ENCODE measurements around the gene ZHX3. TPM values are rescaled to one million over a fixed set of nuclear protein-coding genes. Genes with fewer than 3 reads are reported as not detected.

The ZHX3 gene
- total RNA-seq, 1 experiment from 2014 or later, result 24.6 TPM

GRCh38 chr20:41344477-41344876 lies 26.9 kb upstream of the ZHX3 start:
- no peaks in the 10 kb centered on the region for H3K36me3 ChIP-seq (ENCODE audit: control insufficient read depth, insufficient read depth, low read length)
- intact Hi-C loops (cut with micrococcal nuclease; ENCODE audit: unreplicated experiment), result loop anchor here (5.0 kb wide), 2 partner anchors 133 to 228 kb away; no protein-coding TSS in a partner anchor
- no peak overlapping the region for H3K4me3 ChIP-seq (ENCODE audit: low read depth, low read length)
- ChIA-PET POLR2A (no interaction called here), CTCF (interaction anchor here (0.6 to 2.4 kb wide), 5 partner anchors 14 to 172 kb away, joined by 3 to 13 read pairs (median 3); partner anchors contain the start of gene ZHX3)
- H3K9me3 Mint-ChIP-seq (ENCODE audit: unreplicated experiment), result no peaks in the 10 kb centered on the region
- no peak overlapping the region for H3K4me3 Mint-ChIP-seq (ENCODE audit: unreplicated experiment)
- BruUV-seq (replicated peaks), result no TSS peak
- H3K9me3 ChIP-seq, result no peaks in the 10 kb centered on the region
- no peaks in the 10 kb centered on the region for H3K27me3 Mint-ChIP-seq (ENCODE audit: insufficient read depth, unreplicated experiment)
- TF ChIP-seq CTCF (IDR thresholded peaks at IDR 0.05; ENCODE audit: insufficient read depth in 1 of 2, low read depth in 1 of 2, low read length in 1 of 2, severe bottlenecking in 1 of 2, unreplicated experiment in 1 of 2), result no peak
- H3K27me3 ChIP-seq (replicated peaks; ENCODE audit: control insufficient read depth, insufficient read depth, low read length), result no peaks in the 10 kb centered on the region
- no peak for DNase-seq
- peaks cover 9% of the 10 kb centered on the region for H3K36me3 Mint-ChIP-seq (ENCODE audit: insufficient read depth, unreplicated experiment)
- peaks cover 25% of the 10 kb centered on the region for H3K4me1 ChIP-seq
- no peak overlapping the region for H3K27ac Mint-ChIP-seq (ENCODE audit: unreplicated experiment)
- H3K4me1 Mint-ChIP-seq (ENCODE audit: low read depth, unreplicated experiment), result peaks cover 18% of the 10 kb centered on the region

GRCh38 chr20:41342474-41343464 lies 25.2 kb upstream of the ZHX3 start:
- Mint-ChIP-seq H3K27ac (ENCODE audit: unreplicated experiment) (peak overlapping the region; percentile 39), H3K4me1 (ENCODE audit: low read depth, unreplicated experiment) (peaks cover 21% of the 10 kb centered on the region), H3K27me3 (ENCODE audit: insufficient read depth, unreplicated experiment) (no peaks in the 10 kb centered on the region), H3K9me3 (ENCODE audit: unreplicated experiment) (no peaks in the 10 kb centered on the region), H3K36me3 (ENCODE audit: insufficient read depth, unreplicated experiment) (peaks cover 9% of the 10 kb centered on the region), H3K4me3 (ENCODE audit: unreplicated experiment) (peak overlapping the region; percentile 6)
- no TSS peak for BruUV-seq (replicated peaks)
- Histone ChIP-seq H3K9me3 (no peaks in the 10 kb centered on the region), H3K27me3 (replicated peaks; ENCODE audit: control insufficient read depth, insufficient read depth, low read length) (no peaks in the 10 kb centered on the region), H3K36me3 (ENCODE audit: control insufficient read depth, insufficient read depth, low read length) (no peaks in the 10 kb centered on the region), H3K4me1 (peaks cover 25% of the 10 kb centered on the region), H3K4me3 (ENCODE audit: low read depth, low read length) (no peak overlapping the region)
- peak; percentile 58 to 64 for DNase-seq
- ChIA-PET CTCF (interaction anchor here (0.6 to 1.3 kb wide), 7 partner anchors 23 to 522 kb away, joined by 3 to 9 read pairs (median 4); no protein-coding TSS in a partner anchor), POLR2A (interaction anchor here (0.6 kb wide), 1 partner anchor 111 kb away, joined by 5 read pairs; no protein-coding TSS in a partner anchor)
- TF ChIP-seq CTCF (IDR thresholded peaks at IDR 0.05; ENCODE audit: insufficient read depth in 1 of 2, low read depth in 1 of 2, low read length in 1 of 2, severe bottlenecking in 1 of 2, unreplicated experiment in 1 of 2), result no peak
- intact Hi-C loops (cut with micrococcal nuclease; ENCODE audit: unreplicated experiment), result loop anchor here (2.0 to 5.0 kb wide), 3 partner anchors 14 to 230 kb away; no protein-coding TSS in a partner anchor

DNA sequence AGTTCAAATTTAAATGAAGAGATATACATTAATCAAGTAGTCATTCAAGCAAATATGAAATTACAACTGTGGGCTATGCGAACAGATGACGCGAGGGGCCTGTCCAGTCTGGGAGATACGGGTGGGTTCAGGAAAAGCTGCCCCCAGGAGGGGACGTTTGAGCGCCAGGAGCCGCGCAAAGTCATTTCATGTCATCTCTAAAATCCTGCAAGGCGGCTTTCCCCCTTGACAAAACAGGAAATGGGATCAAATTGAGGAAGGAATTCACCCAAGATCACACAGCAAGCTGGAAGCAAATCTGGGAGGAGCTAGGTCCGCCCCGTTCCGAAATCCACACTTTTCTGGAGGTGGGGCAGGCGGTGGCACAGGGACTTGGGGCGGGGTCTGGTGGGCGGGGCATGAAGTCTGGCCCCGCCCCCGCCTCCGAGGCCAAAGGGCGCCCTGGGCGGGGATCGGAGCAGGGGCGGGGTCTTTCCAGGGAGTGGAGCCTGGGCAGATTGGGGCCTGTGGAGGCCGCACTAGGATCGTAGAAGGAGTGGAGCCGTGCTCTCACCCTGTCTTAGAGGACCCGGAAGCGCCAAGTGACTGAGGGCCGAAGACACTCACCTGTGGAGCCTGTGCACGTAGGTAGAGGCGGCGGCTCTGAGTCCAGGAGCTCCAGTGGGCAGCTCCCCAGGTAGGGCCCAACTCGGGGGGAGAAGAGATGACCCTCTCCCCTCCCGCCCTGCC lies 23.0 kb upstream of the ZHX3 start, which contains the start of gene LPIN3:
Gene LPIN3, plus strand, starts transcription at position 495 of the 729 bp plus-strand sequence. CDS start 4,983 bp downstream, outside the sequence.
- H3K9me3 ChIP-seq, result no peaks in the 10 kb centered on the region
- intact Hi-C loops (cut with micrococcal nuclease; ENCODE audit: unreplicated experiment), result loop anchor here (1.0 to 5.0 kb wide), 13 partner anchors 23 to 372 kb away; partner anchors contain the start of genes CHD6 and ZHX3
- H3K4me3 ChIP-seq (ENCODE audit: low read depth, low read length), result peak within 1 kb of the TSS; percentile 51
- no peaks in the 10 kb centered on the region for H3K36me3 ChIP-seq (ENCODE audit: control insufficient read depth, insufficient read depth, low read length)
- POLR2A ChIA-PET, result interaction anchor here (0.5 to 2.0 kb wide), 25 partner anchors 13 to 1769 kb away, joined by 3 to 16 read pairs (median 6); partner anchors contain the start of gene ZHX3
- peaks cover 21% of the 10 kb centered on the region for H3K4me1 Mint-ChIP-seq (ENCODE audit: low read depth, unreplicated experiment)
- no peaks in the 10 kb centered on the region for H3K9me3 Mint-ChIP-seq (ENCODE audit: unreplicated experiment)
- peak within 1 kb of the TSS; percentile 69 for H3K27ac Mint-ChIP-seq (ENCODE audit: unreplicated experiment)
- CTCF ChIA-PET, result interaction anchor here (0.6 to 4.3 kb wide), 87 partner anchors 9 to 1883 kb away, joined by 3 to 185 read pairs (median 5); partner anchors contain the start of genes CHD6, PLCG1 and ZHX3
- H3K4me1 ChIP-seq, result peaks cover 25% of the 10 kb centered on the region
- peak; percentile 99 for DNase-seq
- H3K27me3 ChIP-seq (replicated peaks; ENCODE audit: control insufficient read depth, insufficient read depth, low read length), result no peaks in the 10 kb centered on the region
- H3K36me3 Mint-ChIP-seq (ENCODE audit: insufficient read depth, unreplicated experiment), result peaks cover 9% of the 10 kb centered on the region
- H3K4me3 Mint-ChIP-seq (ENCODE audit: unreplicated experiment), result peak within 1 kb of the TSS; percentile 96
- no TSS peak for BruUV-seq (replicated peaks)
- no peaks in the 10 kb centered on the region for H3K27me3 Mint-ChIP-seq (ENCODE audit: insufficient read depth, unreplicated experiment)
- TF ChIP-seq CTCF (IDR thresholded peaks at IDR 0.05; ENCODE audit: insufficient read depth in 1 of 2, low read depth in 1 of 2, low read length in 1 of 2, severe bottlenecking in 1 of 2, unreplicated experiment in 1 of 2), result peak in 1 of 2 experiments; percentile 79
